Small intestine (tissue), 7 donors: ENCODE data around the gene LPP. TPM values are rescaled to one million over a fixed set of nuclear protein-coding genes. Genes with fewer than 3 reads are reported as not detected.

ENCODE experiments used
- DNase-seq, 2 donors: peaks; one replicate each; pipeline versions ENCODE4 v3.0.0 to v3.0.0-alpha.2; 2013
- FAIRE-seq: peaks from 2 replicates; lab custom pipeline; 2012; peaks lifted over from hg19 to GRCh38; lab: Jason Lieb, UNC
- H3K27ac ChIP-seq, 3 donors: one replicate each; pipeline ENCODE4 v1.5.1; 2013; ENCODE audit warnings: low read length in 2 of 3, mild to moderate bottlenecking in 2 of 3, control low read depth in 1 of 3, inconsistent platforms in 1 of 3, low read depth in 1 of 3, moderate library complexity in 1 of 3
- H3K27me3 ChIP-seq, 3 donors: one replicate each; pipeline ENCODE4 v1.6.1; 2013; ENCODE audit warnings: low read length in 3 of 3, inconsistent platforms in 1 of 3; ENCODE audit not compliant: control insufficient read depth in 3 of 3, insufficient read depth in 3 of 3
- H3K36me3 ChIP-seq, 3 donors: one replicate each; pipeline ENCODE4 v1.6.1; 2013; ENCODE audit warnings: low read length in 3 of 3, inconsistent platforms in 1 of 3, low read depth in 1 of 3, mild to moderate bottlenecking in 1 of 3, moderate library complexity in 1 of 3; ENCODE audit not compliant: control insufficient read depth in 3 of 3, insufficient read depth in 2 of 3
- H3K4me1 ChIP-seq, 3 donors: one replicate each; pipeline ENCODE4 v1.6.1; 2013; ENCODE audit warnings: low read length in 2 of 3, inconsistent platforms in 1 of 3, low read depth in 1 of 3, mild to moderate bottlenecking in 1 of 3, moderate library complexity in 1 of 3; ENCODE audit not compliant: control insufficient read depth in 3 of 3, insufficient read depth in 2 of 3
- H3K4me3 ChIP-seq, 3 donors: one replicate each; pipeline ENCODE4 v1.5.1; 2013; ENCODE audit warnings: low read length in 3 of 3, control low read depth in 1 of 3, inconsistent platforms in 1 of 3, low read depth in 1 of 3, mild to moderate bottlenecking in 1 of 3, moderate library complexity in 1 of 3
- H3K9me3 ChIP-seq, 2 donors: one replicate each; pipeline ENCODE4 v1.6.1; 2013; ENCODE audit warnings: low read depth in 1 of 2, low read length in 1 of 2; ENCODE audit not compliant: control insufficient read depth in 2 of 2, insufficient read depth in 1 of 2
- WGBS, 3 donors: extraction: QIAGEN DNeasy Blood & Tissue Kit; methylation state at CpG; one replicate each; pipeline ENCODE4 v1.1.7; 2013; 5-methylcytosine and 5-hydroxymethylcytosine counted together
- polyA plus RNA-seq, 4 donors: library from polyadenylated mRNA; stranded (reverse) in 3 of 4; unstranded in 1 of 4; fragments of 200-250 nt in 3 of 4; fragments of 120-200 nt in 1 of 4; gene quantifications; one replicate each; pipeline versions ENCODE4 v1.2.1 to v1.2.3, GENCODE V29; 2013
- donor health status: healthy with polysubstance abuse.
- donor health status: control.
- donor health status: control.
- donor health status: Bipolar disorder and iron deficiency.
- donor health status: healthy.

The LPP gene
- polyA plus RNA-seq, 4 donors: 5.4 to 35.8 (median 12.4) TPM

DNA sequence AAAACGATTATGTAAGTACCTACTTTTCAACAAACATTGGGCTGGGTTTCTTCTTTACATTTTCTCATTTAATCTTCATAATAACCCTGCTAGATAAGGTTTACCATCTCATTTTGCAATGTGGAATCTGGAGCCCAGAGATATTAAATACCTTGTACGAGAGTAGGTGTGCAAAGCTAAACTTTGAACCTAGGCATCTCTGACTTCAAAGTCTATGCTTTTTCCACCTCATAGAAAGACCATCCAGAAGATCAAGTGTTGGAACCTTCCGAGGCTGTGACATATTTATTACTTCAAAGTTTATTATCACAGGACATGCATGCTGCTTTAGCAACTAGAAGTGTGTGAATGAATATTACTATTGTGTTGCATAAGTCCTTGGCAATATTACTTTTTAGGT, 520.6 kb downstream of the LPP start:
- H3K36me3 ChIP-seq: no peaks in the 10 kb centered on the region
- FAIRE-seq (no peak), DNase-seq (peak; percentile 48 to 75)
- peak overlapping the region in 1 of 3 donors; percentile 31 for H3K27ac ChIP-seq
- no peak overlapping the region for H3K4me3 ChIP-seq
- peaks cover 0 to 5% of the 10 kb centered on the region in 2 donors for H3K9me3 ChIP-seq
- H3K27me3 ChIP-seq: no peaks in the 10 kb centered on the region
- H3K4me1 ChIP-seq: peaks cover 0 to 8% (median 0%) of the 10 kb centered on the region in 3 donors
- 23 to 48% (median 25%) methylated on average over 3 of the region's 3 CpGs for WGBS, 3 donors

GRCh38 chr3:188677344-188677743, 523.4 kb downstream of the LPP start:
- peaks cover 0 to 13% (median 2%) of the 10 kb centered on the region in 3 donors for H3K4me1 ChIP-seq
- WGBS, 3 donors: 95 to 100% (median 100%) methylated on average over 1 of the region's 1 CpG
- H3K4me3 ChIP-seq: no peak overlapping the region

GRCh38 chr3:188680189-188680588, 526.2 kb downstream of the LPP start:
- Histone ChIP-seq H3K4me3 (no peak overlapping the region), H3K27ac (no peak overlapping the region), H3K36me3 (no peaks in the 10 kb centered on the region), H3K9me3 (peaks cover 0 to 5% of the 10 kb centered on the region in 2 donors), H3K4me1 (peaks cover 2 to 23% (median 4%) of the 10 kb centered on the region in 3 donors), H3K27me3 (no peaks in the 10 kb centered on the region)
- WGBS, 3 donors: 73 to 94% (median 92%) methylated on average over 1 of the region's 1 CpG
- FAIRE-seq (no peak), DNase-seq (no peak)

More at GRCh38 chr3:188677344-188677743, 523.4 kb downstream of the LPP start:
- DNase-seq: no peak
- Histone ChIP-seq H3K9me3 (peaks cover 0 to 5% of the 10 kb centered on the region in 2 donors), H3K27me3 (no peaks in the 10 kb centered on the region), H3K36me3 (no peaks in the 10 kb centered on the region), H3K27ac (no peak overlapping the region)
- no peak for FAIRE-seq

- no peaks in the 10 kb centered on the region for H3K36me3 ChIP-seq
- 81 to 88% (median 87%) methylated on average over 3 of the region's 3 CpGs for WGBS, 3 donors
- H3K27me3 ChIP-seq: no peaks in the 10 kb centered on the region
- no peak for DNase-seq
- peaks cover 2 to 19% (median 4%) of the 10 kb centered on the region in 3 donors for H3K4me1 ChIP-seq
- FAIRE-seq: no peak
- H3K9me3 ChIP-seq: peaks cover 0 to 5% of the 10 kb centered on the region in 2 donors
- no peak overlapping the region for H3K4me3 ChIP-seq
- no peak overlapping the region for H3K27ac ChIP-seq
Measured at GRCh38 chr3:188680605-188681004, 526.6 kb downstream of the LPP start.

DNA sequence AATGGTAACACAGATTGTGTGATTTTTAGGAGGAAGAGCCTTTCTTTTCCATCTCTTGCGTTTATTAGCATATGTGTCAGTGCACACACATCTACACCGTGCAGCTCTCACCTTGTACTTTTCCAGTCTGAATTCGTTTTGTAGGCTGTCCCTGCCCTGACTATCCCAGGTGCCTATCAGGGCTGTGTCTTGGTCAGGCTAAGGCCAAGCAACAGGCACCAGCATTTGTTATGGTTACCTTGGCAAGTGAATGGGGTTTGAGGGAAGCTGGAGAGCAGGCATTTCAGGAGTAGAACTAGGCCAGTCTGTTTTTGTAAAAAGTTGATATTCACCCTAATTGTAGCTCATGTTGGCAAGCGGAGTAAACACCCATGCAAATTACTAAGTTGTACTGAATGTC, 528.4 kb downstream of the LPP start:
- Histone ChIP-seq H3K27me3 (no peaks in the 10 kb centered on the region), H3K36me3 (no peaks in the 10 kb centered on the region), H3K4me3 (no peak overlapping the region), H3K27ac (peak overlapping the region in 1 of 3 donors; percentile 8), H3K9me3 (no peaks in the 10 kb centered on the region), H3K4me1 (peaks cover 2 to 18% (median 4%) of the 10 kb centered on the region in 3 donors)
- DNase-seq (no peak), FAIRE-seq (no peak)
- WGBS, 3 donors: 93 to 95% (median 93%) methylated on average over 4 of the region's 4 CpGs

DNA sequence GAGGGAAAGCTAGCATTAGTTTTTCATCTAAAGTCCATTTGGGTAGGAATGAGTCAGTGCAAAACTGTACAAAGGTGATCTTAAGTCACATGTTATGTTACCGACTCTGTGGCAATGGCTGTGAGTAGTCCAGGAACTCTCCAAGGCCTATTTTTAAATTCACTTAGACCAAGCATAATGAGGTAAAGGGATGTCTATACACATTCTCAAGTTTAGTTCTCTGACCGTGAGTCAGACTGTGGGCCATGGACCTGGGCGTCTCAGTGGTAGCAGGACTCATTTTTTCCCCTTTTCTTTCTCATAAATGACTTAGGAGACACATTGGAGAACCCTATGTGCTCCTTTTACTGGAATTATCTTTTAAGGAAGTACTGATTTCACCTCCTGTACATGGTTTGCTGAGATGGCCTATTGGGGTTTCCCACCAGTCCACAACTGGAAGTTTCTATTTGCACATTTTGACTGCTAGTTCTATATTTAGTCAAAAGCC, 529.1 kb downstream of the LPP start:
- Histone ChIP-seq H3K36me3 (no peaks in the 10 kb centered on the region), H3K9me3 (no peaks in the 10 kb centered on the region), H3K27ac (peak overlapping the region in 2 of 3 donors; percentile 50 to 64), H3K4me3 (no peak overlapping the region), H3K4me1 (peaks cover 2 to 18% (median 4%) of the 10 kb centered on the region in 3 donors), H3K27me3 (no peaks in the 10 kb centered on the region)
- DNase-seq (peak; percentile 67 to 76), FAIRE-seq (no peak)
- WGBS, 3 donors: 56 to 58% (median 57%) methylated on average over 3 of the region's 3 CpGs

DNA sequence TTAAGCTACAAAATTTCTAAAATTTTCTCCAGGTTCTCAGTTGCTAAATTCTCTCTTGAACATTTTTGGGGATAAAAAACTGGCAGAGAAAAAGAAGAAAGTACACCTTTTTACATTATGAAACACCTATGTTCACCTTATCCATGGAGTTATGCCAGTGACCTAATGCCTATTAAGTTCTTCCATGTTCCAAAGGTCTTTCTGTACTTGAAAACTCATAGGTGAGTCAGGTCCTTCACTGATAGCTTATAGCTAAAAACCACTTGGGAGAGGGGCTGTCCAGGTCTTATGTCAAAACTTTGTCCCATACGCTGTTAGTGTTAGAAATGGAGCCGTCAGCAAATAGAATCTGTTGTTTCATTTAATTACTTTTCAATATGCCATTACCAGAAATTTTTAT, 530.3 kb downstream of the LPP start:
- H3K4me1 ChIP-seq: peaks cover 2 to 18% (median 4%) of the 10 kb centered on the region in 3 donors
- FAIRE-seq (no peak), DNase-seq (peak; percentile 58 to 71)
- peak overlapping the region in 1 of 3 donors; percentile 64 for H3K27ac ChIP-seq
- WGBS, 3 donors: 81 to 98% (median 92%) methylated on average over 2 of the region's 2 CpGs
- no peaks in the 10 kb centered on the region for H3K9me3 ChIP-seq
- no peaks in the 10 kb centered on the region for H3K36me3 ChIP-seq
- no peak overlapping the region for H3K4me3 ChIP-seq
- no peaks in the 10 kb centered on the region for H3K27me3 ChIP-seq

DNA sequence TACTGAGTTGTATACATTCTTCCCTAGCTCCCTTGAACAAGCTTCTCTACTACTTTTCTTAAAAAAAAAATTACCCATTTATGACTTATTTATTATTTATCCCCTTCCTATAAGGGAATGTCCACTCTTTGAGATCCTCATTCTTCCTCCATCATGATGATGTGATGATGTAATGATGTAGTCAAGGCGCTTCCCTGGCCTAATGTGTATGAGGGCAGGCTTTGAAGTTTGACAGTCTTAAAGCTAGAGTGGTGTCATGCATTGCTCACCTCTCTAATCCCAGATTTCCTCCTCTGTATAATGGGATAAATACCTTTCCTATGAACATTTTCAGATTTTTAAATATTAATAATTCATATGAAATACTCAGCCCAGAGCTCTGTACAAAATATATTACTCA, 531.8 kb downstream of the LPP start:
- 98 to 100% (median 100%) methylated on average over 1 of the region's 1 CpG for WGBS, 3 donors
- Histone ChIP-seq H3K36me3 (no peaks in the 10 kb centered on the region), H3K27me3 (no peaks in the 10 kb centered on the region), H3K4me3 (no peak overlapping the region), H3K9me3 (no peaks in the 10 kb centered on the region), H3K4me1 (peaks cover 2 to 28% (median 4%) of the 10 kb centered on the region in 3 donors), H3K27ac (no peak overlapping the region)
- DNase-seq (no peak), FAIRE-seq (no peak)

GRCh38 chr3:188686324-188686723, 532.4 kb downstream of the LPP start:
- 55 to 68% (median 60%) methylated on average over 2 of the region's 2 CpGs for WGBS, 3 donors
- no peak overlapping the region for H3K27ac ChIP-seq
- H3K4me1 ChIP-seq: peaks cover 2 to 29% (median 4%) of the 10 kb centered on the region in 3 donors
- no peaks in the 10 kb centered on the region for H3K36me3 ChIP-seq
- no peaks in the 10 kb centered on the region for H3K9me3 ChIP-seq
- no peak overlapping the region for H3K4me3 ChIP-seq
- FAIRE-seq (no peak), DNase-seq (no peak)
- H3K27me3 ChIP-seq: no peaks in the 10 kb centered on the region
